ENCODE data around the gene USP48.
"Not testable (repeated sequence)": the region's sequence is repeated elsewhere in the genome, so short reads cannot be mapped to it uniquely, and the experiment has no call there.

USP48 gene

DNA sequence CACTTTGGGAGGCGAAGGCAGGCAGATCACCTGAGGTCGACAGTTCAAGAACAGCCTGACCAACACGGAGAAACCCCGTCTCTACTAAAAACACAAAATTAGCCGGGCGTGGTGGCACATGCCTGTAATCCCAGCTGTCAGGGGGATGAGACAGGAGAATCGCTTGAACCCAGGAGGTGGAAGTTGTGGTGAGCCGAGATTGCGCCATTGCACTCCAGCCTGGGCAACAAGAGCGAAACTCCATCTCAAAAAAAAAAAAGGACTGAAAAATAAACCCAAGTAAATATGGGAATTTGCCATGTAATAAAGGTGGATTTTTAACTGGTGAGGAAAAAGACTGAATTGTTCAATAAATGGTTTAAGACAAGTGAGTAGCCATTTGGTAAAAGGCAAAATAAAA, 11.3 kb downstream of the USP48 start:
- not testable (repeated sequence) for DNase-seq

DNA sequence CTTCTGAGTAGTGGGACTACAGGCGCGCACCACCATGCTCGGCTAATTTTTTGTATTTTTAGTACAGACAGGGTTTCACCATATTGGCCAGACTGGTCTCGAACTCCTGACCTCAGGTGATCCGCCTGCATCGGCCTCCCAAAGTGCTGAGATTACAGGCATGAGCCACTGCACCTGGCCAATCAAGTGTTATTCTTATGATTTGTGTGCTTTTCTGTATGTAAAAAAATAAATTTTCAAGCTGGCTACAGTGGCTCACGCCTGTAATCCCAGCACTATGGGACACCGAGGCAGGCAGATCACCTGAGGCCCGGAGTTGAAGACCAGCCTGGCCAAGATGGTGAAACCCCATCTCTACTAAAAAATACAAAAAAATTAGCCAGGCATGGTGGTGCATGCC, 12.3 kb downstream of the USP48 start:
- not testable (repeated sequence) for DNase-seq

DNA sequence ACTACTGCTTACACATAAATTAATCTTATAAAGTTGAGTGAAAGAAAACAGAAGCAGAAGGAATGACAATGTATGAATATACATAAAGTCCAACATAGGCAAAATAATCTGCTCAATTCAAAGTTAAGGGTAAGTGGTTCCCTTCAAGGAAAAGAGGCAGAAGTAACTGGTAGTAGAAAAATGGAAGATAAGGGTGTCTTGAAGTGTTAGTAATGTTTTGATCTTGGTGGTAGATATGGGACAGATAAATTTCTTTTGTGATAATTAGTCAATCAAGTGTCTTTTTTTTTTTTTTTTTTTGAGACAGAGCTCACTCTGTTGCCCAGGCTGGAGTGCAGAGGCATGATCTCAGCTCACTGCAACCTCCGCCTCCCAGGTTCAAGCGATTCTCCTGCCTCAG, 12.7 kb downstream of the USP48 start:
- no peak for DNase-seq

DNA sequence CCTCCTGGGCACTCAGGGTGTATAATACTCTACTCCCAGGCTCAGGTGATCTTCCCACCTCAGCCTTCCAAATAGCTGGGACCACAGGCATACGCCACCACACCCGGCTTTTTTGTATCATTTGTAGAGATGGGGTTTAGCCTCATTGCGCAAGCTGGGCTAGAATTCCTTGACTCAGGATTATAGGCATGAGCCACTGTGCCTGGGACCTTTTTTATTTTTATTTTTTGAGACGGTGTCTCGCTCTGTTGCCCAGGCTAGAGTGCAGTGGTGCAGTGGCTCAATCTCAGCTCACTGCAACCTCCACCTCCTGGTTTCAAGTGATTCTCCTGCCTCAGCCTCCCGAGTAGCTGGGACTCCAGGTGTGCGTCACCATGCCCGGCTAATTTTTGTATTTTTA, 15.8 kb downstream of the USP48 start:
- DNase-seq = not testable (repeated sequence)

DNA sequence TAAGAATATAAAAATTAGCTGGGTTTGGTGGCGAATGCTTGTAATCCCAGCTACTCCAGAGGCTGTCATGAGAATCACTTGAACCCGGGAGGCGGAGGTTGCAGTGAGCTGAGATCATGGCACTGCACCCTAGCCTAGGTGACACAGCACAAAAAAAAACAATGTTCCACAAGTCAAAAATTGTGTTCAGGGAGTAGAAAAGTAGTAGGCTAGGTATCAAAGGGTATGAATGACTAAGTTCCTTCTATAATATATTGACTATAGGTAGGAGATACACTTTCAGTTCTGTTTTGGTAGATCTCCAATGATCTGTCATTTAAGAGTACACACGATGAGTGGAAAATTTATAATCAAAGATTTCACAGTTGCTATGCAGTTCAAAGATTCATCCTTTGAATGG, 16.7 kb downstream of the USP48 start:
- no peak for DNase-seq

DNA sequence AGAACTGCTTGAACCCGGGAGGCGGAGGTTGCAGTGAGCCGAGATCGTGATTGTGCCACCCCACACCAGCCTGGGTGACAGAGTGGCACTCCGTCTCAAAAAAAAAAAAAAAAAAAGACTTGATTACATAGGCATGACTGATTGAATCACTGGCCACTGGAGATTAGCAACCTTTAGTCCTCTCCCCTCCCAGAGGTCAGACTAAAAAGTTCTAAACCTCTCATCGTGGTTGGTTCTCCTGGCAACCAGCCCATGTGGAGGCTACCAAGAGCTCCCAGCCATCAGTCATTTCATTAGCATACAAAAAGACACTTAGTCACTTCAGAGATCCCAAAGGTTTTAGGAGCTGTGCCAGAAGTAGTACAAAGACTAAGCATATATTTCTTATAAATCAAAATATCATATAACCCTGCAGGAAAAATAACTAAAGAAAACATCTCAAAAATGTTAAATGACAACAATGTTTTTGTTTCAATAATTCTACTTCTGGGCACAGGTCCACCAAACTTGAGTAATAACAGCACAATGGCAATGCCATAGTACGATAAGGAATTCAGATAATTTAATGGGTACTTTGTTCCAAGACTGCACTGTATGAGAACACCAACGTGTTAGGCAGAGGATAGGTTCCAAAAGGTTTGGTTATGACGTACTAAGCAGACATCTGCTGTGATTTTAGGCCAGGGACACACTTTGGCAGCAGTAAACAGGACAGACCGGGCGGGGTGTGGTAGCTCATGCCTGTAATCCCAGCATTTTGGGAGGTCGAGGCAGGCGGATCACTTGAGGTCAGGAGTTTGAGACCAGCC, 18.1 kb downstream of the USP48 start:
- peak; percentile 78 for DNase-seq

DNA sequence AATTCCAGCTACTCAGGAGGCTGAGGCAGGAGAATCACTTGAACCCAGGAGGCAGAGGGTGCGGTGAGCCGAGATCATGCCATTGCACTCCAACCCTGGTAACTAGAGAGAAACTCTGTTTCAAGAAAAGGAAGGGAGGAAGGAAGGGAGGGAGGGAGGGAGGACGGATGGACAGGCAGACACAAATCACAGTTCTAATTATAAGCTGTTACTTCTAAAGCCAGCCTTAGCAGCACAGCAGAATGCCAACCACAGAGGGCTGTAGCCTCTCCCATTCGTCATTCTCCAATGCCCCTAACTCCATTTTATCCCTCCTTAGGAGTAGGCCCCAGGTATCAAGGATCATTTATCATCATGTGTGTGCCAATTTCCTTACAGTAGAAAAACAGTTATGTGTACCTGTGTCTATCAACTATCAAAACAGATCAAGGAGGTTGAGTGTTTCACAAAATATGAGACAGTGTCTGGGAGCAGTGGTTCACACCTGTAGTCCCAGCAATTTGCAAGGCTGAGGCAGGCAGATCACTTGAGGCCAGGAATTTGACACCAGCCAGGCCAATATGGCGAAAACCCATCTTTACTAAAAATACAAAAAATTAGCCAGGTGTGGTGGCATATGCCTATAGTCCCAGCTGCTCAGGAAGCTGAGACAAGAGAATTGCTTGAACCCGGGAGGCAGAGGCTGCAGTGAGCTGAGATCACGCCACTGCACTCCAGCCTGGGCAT, 19.1 kb downstream of the USP48 start:
- no peak for DNase-seq

DNA sequence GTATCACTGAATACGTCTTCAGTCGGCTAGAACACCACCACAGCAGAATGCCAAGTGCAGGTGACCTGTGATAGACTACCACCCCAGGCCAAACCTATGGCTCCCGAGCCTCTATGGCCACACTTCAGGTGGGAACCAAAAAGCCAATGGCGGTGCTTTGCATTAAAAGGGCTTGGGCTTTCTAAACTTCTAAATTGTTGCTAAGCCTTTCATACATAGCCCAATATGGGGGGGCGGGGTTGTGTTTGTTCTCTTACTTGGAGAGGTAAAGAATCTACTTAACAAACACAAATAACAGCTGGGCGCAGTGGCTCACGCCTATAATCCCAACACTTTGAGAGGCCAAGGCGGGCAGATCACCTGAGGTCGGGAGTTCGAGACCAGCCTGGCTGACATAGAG, 19.7 kb downstream of the USP48 start:
- DNase-seq = no peak

DNA sequence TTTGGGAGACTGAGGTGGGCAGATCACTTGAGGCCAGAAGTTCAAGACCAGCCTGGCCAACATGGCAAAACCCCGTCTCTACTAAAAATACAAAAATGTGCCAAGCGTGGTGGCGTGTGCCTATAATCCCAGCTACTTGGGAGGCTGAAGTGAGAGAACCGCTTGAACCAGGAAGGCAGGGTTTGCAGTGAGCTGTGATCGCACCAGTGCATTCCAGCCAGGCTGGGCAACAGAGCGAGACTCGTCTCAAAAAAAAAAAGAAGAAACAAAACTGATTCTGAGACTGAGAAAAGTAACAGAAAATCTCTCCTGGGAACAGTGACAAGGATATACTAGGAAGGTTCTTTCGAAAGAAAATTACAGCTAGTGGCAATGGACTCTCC, 20.9 kb downstream of the USP48 start:
- no peak for DNase-seq

DNA sequence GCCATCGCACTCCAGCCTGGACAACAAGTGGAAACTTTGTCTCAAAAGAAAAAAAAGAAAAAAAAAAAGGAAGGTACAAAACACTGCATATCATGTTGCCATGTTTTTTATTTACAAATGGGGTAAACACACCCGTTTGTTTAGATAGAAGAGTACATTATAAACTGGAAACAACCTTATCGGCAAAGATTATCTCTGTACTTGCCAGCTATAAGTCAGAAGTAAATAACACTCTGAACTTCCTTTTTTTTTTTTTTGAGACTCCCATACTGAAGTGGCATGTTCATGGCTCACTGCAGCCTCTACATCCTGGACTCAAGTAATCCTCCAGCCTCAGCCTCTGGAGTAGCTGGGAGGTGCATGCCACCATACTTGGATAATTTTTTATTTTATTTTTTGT, 21.9 kb downstream of the USP48 start:
- no peak for DNase-seq

DNA sequence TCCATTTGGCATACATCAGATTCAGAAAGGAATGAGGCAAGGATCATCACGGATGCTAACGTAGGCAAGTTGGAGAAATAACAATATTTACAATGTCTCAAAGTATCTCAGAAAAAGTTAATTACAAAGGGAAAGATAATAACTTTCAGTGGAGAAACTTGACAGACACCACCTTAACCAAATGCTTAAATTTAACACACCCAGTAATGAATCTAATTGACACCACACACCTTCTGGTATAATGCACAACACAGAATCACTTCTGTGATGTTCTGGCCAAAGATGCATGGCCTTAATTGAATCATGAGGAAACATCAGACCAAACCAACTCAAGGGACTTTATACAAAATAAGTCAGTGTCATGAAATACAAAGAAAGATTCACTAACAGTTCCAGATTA, 23.1 kb downstream of the USP48 start:
- DNase-seq = no peak

DNA sequence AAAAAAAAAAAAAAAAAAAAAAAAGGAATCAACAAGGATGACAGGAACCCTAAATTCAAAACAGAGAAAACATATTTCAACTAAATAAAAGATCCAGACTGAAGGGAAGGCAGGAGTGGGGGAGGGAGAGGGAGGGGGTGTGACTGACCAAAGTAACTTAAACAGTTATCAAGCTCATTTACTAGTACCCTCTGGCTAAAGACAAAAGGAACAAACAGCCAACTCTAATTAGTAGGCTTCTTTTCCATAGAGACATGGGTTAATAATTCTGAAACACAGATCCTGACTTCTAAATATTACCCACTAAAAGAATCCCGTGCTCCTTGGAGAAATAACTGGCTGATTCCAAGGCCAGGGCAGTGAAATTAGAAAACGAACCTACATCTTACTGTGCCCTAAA, 23.8 kb downstream of the USP48 start:
- DNase-seq = no peak

DNA sequence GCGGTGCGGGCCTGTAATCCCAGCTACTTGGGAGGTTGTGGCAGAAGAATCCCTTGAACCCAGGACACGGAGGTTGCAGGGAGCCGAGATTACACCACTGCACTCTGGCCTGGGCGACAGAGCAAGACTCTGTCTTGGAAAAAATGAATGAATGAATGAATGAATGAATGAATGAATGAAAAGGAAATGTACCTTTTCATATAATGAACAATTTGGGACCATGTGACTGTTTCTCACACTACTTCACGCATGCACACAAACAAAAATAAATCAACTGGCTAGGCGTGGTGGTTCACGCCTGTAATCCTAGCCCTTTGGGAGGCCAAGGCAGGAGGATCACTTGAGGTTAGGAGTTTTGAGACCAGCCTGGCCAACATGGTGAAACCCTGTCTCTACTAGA, 24.3 kb downstream of the USP48 start:
- DNase-seq = no peak

DNA sequence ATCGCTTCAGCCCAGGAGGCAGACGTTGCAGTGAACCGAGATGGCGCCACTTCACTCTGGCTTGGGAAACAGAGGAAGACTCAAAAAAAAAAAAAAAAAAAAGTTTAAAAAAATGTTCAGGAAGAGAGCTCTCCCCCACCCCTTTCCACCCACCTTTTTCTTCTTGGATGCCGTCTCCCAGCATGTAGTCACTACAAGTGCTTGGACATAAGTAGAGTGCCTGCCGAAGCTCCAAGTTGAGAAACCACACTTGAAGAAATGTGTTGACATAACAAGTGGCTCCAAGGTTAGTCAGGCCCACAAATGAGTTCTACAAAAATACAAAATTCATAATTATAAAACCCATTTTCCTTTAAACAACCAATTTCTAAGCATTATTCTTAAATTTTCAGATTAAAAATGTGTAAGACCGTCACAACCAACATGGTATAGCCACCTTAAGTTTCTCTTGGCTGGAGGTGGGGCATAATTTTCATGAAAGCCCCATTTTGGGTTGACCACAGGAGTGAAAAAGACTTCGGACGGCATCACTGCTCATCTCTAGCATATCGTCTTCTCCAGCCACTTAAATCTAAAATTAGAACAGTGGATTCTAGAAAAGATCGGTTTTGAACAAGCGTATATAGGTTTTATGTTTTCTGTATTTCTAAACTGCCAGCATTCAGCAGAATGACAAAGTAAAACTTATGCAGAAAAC, 26.4 kb downstream of the USP48 start:
- no peak for DNase-seq

DNA sequence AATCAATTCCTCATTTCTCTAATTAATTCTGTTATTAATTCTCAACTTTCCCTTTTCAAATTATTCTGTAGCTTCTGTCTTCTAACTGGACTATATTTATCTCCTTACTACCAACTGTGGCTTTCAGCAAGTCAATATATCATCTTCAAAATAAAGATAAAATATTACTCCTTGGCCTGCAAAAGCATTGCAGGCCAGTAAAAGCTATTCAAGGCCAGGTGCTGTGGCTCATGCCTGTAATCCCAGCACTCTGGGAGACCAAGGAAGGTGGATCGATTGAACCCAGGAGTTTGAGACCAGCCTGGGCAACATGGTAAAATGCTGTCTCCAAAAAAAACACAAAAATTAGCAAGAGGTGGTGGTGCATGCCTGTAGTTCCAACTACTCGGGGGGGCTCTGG, 27.9 kb downstream of the USP48 start:
- no peak for DNase-seq

DNA sequence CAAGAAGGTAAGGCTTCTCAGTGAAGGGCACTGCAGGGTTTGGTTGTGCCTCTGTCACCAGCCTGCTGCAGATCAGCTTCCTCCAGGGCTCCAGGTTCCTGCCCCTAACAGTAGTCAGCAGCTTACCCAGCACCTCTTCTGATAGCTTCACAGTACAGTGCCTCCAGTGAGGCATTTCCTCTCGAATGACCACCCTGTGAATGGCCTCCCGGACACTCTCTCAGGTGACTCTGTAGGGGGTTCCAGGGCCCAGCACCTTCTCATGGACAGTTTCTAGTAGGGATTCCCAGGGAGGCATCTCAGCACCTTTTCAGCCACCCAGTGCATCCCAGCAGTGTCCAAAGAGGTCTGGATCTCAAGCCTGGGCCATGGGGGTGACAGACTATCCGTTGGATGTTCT, 28.4 kb downstream of the USP48 start:
- no peak for DNase-seq

DNA sequence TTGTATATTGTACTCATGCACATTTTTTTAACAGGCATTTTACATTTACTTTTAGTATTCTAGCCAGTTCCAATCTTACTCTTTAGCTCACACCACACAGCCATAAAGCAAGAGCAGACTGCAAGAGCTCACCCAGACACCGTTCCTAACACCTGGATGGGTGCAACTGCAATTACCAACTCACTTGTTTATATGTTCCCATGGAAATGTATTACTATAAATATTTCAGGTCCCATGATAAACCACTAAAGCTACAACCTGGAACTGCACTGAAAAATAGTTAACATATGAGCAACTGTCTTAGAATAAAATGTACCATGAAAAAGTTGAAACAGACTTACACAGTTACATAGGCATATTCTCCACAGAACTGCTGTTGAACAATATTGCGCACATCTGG, 30.8 kb downstream of the USP48 start:
- no peak for DNase-seq

DNA sequence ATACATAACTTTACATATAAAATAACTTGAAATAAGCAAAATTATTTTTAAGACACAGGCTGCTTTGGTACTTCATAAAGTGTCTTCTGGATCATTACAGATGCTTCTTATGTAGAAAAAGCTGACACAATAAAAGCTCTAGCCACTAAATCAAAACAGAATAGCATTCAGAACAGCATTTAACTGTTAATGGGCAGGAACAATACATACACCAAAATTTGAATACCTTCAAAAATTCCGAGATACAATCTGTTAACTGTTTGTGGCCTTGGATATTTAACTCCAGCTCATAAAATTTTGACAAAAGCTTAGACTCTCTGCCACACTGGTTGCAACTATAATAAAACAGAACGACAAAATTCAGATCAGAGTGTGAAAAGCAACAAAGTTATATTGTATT, 31.7 kb downstream of the USP48 start:
- DNase-seq = no peak

DNA sequence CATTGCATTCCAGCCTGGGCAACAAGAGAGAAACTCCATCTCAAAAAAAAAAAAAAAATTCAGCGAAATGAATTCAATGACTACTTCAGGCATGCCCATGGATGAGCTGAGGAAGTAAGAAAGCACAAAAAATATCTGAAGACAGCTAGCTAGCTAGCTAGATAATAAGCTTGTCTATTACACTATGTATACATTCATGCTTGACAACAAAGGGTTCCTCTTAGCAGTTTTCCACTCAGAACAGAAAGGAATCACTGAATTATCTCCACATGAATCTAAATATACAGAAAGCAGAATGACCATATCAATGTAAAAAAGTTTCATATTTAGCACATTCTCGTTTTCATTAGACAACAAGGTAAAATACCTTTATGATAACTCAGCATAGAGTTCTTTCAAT, 32.1 kb downstream of the USP48 start:
- no peak for DNase-seq

DNA sequence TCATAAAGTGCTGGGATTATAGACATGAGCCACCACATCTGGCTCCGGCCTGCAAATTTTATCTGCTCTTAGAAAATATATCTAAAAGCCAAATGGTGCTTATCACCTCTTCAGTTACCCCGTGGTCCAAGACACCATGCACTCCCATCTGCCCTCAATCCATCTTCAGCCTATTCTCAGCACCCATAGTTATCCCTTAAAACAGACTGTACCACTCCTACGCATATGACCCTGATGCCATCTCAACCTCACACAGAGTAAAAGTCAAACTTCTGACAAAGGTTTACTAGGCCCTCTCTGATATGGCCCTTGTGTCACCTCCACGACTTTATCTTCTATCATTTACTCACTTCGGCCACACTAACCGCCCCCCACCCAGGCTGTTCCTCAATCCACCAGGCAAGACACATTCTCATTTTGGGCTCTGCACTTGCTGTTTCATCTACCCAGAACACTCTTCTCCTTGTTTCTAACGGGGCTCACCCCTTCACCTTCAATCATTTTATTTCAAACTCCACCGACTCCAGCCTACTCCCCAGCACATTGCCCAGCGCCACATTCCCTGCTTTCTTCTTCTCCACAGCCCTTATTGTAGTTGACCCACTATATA, 33.0 kb downstream of the USP48 start:
- DNase-seq = no peak

DNA sequence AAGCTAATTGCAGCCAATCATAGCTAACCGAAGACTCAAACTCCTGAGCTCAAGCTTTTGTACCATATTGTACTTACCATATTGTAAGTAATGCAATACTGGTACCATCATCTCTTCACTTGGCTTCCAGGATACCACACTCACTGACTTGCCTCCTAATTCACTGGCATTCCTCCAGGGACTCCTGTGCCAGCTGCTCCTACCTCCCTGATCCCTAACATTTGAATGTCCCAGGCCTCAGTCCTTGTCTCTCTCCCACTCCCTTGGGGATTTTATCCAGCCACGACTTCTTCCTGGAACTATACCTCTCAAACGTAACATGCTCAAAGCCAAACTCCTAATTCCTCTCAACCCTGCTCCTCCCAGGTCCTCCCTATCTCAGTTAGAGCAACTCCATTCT, 33.8 kb downstream of the USP48 start:
- no peak for DNase-seq

DNA sequence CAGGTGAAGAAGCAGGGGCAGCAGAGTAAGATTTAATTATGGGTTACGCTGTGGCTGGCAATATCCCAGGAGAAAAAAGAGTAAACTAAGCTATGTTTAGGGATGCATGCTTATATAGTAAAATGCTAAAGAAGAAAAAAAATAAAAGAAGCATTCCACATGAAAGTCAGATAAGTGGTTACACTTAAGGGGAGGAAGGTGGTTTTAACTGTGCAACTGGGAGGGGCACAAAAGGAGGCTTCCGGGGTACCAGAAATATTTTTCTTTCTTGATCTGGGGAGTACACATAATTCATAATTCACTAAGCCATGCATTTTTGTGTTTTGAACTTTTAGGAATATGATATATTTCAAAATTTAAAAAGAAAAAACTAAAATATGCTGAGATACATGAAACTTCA, 39.5 kb downstream of the USP48 start:
- DNase-seq = no peak

DNA sequence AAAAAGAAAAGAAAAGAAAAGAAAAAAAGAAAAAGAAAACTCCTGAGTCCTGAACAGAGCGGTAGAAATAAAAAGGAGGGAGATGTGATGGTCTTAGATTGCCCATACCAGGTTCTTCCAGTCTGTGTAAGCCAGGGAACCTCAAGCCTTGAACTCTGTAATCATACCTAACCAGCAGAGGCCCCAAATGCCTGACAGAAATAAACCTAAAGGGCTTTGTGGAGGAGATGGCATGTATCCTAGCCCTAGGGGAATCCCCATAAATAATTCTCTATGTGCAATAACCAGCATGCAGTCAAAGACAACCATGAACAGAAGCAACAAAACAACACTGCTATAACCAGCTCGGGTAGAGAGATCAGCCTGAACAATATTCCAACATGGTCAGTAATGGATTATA, 40.4 kb downstream of the USP48 start:
- no peak for DNase-seq

DNA sequence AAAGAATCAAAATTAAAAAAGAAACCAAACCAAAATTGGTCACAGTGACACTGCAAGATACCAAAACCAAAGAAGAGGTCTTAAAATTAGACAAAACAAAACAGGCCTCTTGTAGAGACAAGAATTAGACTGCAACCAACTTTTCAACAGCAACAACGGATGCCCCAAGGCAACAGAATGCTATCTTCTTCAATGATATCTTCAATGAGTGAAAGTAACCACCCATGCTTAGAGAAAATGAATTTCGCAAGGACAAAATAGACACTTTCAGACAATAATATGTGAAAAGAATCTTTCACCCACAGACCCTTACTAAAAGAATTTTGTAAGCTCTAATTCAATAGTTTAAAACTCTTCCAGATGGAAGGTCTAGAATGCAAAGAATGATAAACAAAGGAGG, 41.7 kb downstream of the USP48 start:
- DNase-seq = no peak
